Measurements from ENCODE around the gene CLPTM1.

The CLPTM1 gene

DNA sequence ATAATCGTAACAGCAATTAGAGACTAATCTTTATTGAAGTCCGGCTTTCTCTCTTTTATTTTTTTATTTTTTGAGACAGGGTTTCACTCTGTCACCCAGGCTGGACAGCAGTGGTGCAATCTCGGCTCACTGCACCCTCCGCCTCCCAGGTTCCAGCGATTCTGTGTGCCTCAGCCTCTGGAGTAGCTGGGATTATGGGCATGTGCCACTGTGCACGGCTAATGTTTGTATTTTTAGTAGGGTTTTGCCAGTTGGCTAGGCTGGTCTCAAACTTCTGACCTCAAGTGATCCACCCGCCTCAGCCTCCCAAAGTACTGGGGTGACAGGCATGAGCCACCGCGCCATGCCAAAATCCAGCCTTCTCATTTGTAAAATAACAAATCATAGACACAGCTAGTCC, 5.6 kb upstream of the CLPTM1 start:
- Histone ChIP-seq H3K36me3 (peaks cover 13% of the 10 kb centered on the region), H3K27me3 (no peaks in the 10 kb centered on the region), H3K4me3 (ENCODE audit: low read depth in 1 of 2, low read length in 1 of 2) (no peak overlapping the region), H3K9me3 (no peaks in the 10 kb centered on the region), H3K27ac (no peak overlapping the region), H3K4me1 (ENCODE audit: control insufficient read depth in 1 of 2, insufficient read depth in 1 of 2, low read depth in 1 of 2, low read length in 1 of 2) (peaks cover 12 to 16% of the 10 kb centered on the region in 2 experiments)
- TF ChIP-seq, protein P1, sequence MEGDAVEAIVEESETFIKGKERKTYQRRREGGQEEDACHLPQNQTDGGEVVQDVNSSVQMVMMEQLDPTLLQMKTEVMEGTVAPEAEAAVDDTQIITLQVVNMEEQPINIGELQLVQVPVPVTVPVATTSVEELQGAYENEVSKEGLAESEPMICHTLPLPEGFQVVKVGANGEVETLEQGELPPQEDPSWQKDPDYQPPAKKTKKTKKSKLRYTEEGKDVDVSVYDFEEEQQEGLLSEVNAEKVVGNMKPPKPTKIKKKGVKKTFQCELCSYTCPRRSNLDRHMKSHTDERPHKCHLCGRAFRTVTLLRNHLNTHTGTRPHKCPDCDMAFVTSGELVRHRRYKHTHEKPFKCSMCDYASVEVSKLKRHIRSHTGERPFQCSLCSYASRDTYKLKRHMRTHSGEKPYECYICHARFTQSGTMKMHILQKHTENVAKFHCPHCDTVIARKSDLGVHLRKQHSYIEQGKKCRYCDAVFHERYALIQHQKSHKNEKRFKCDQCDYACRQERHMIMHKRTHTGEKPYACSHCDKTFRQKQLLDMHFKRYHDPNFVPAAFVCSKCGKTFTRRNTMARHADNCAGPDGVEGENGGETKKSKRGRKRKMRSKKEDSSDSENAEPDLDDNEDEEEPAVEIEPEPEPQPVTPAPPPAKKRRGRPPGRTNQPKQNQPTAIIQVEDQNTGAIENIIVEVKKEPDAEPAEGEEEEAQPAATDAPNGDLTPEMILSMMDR (IDR thresholded peaks at IDR 0.05): no peak

DNA sequence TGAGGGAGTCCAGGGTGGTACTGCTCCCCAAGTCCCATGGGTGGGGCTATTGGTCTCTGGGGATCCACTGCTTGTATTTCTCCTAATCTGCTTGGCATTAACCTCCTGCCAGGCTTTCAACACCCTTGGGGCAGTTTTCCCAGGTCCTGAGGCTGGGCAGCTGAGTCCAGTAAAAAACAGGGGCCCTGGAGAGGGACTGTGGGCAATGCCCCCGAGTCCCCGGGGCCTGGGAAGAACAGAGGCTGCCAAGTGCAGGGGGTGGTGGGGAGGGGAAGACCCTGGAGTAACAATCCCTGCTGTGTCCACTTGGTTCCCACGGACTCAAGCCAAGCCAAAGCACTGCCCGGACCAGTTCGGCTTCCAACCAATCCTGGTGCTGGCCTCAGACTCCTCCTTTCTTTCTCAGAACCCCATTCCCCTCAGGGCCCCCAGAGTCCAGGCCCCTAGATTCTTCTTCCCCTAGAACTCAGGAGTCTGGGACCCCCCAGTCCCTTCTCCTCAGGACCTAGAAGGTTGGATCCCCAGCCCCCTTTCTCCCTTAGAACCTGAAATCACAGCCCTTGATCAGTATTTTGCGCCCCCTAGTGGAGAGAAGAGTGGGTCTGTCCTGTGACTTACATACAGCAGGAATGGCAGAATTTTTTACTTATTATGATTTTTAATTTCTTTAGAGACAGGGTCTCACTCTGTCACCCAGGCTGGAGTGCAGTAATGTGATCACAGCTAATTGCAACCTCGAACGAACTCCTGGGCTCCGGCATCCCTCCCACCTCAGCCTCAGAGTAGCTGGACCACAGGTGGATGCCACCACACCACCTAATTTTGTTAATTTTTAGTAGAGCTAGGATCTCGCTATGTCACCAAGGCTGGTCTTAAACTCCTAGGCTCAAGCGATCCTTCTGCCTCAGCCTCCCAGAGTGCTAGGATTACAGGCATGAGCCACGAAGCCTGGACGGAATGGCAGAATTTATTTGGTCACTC, 3.7 kb upstream of the CLPTM1 start:
- Histone ChIP-seq H3K27ac (no peak overlapping the region), H3K4me1 (ENCODE audit: control insufficient read depth in 1 of 2, insufficient read depth in 1 of 2, low read depth in 1 of 2, low read length in 1 of 2) (peaks cover 24 to 27% of the 10 kb centered on the region in 2 experiments)

DNA sequence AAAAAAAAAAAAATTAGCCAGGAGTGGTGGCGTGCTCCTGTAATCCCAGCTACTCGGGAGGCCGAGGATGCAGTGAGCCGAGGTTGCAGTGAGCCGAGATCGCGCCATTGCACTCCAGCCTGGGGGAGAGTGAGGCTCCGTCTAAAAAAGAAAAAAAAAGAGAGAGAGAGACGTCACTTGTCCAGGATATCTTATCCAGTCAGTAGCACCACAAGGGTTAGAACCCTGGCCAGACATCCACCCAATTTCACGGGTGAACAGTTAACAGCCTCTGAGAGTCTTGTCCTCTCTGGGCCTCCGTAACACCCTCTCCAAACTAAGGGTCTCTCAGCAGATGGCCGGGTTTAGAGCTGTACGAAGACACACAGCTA, 917 bp upstream of the CLPTM1 start:
- H3K27me3 ChIP-seq: no peaks in the 10 kb centered on the region
- H3K4me3 ChIP-seq (ENCODE audit: low read depth in 1 of 2, low read length in 1 of 2): peak overlapping the region; percentile 86 to 98
- TF ChIP-seq, protein P1 (IDR thresholded peaks at IDR 0.05): no peak
- H3K36me3 ChIP-seq: peaks cover 13% of the 10 kb centered on the region
- H3K27ac ChIP-seq: peak overlapping the region; percentile 90
- H3K9me3 ChIP-seq: no peaks in the 10 kb centered on the region
- H3K4me1 ChIP-seq (ENCODE audit: control insufficient read depth in 1 of 2, insufficient read depth in 1 of 2, low read depth in 1 of 2, low read length in 1 of 2): peaks cover 27 to 29% of the 10 kb centered on the region in 2 experiments

More for the DNA sequence above, 3.7 kb upstream of the CLPTM1 start:
- TF ChIP-seq, protein P1 (IDR thresholded peaks at IDR 0.05): peak; percentile 78
- Histone ChIP-seq H3K27me3 (no peaks in the 10 kb centered on the region), H3K9me3 (no peaks in the 10 kb centered on the region), H3K4me3 (ENCODE audit: low read depth in 1 of 2, low read length in 1 of 2) (no peak overlapping the region), H3K36me3 (peaks cover 13% of the 10 kb centered on the region)

DNA sequence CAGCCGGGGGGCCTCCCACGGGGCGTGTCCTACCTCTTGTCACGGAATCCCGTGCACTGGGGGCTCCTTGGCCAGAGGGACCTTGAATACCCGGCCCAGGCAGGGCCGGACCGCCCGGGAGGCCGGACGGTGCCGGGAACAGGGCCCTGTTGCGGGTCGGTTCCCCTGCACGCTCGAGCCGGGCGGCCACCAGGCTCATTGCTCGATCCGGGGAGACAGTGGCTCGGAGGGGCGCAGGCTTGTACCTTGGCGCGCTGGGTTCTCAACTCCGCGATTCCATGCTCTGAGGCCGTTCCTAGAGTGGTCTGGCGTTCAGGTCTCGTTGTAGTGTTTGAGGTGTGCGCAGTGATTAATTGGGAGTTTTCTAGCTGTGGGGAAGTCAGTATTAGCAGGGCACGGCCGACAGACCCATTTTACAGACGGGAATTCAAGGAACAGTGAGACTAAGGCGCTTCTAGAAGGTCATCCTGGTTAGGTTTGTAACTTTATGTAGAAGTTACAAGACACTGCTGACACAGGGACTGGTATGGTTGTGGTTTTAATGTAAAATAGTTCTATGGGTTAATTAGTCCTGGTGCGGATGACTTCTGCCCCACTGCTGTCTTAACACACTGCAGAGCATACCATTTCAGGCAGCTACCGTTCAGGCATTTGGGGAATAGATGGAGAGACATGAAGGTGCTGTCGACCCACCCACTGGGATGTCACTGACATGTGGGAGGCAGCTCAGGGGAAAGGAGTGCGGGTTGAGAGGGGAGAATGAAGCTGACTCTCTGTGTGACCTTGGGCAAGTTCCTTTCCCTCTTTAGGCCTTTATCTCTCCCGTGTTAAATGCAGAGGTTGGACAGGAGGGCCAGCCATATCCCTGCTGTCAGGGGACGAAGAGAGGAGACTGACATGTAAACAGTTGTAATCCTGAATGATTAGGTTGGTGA, 592 bp downstream of the CLPTM1 start:
- H3K27me3 ChIP-seq: no peaks in the 10 kb centered on the region
- H3K4me1 ChIP-seq (ENCODE audit: control insufficient read depth in 1 of 2, insufficient read depth in 1 of 2, low read depth in 1 of 2, low read length in 1 of 2): peaks cover 27 to 29% of the 10 kb centered on the region in 2 experiments
- no peaks in the 10 kb centered on the region for H3K9me3 ChIP-seq
- peaks cover 6% of the 10 kb centered on the region for H3K36me3 ChIP-seq
- H3K4me3 ChIP-seq (ENCODE audit: low read depth in 1 of 2, low read length in 1 of 2): peak overlapping the region; percentile 86 to 98
- TF ChIP-seq, protein P1 (IDR thresholded peaks at IDR 0.05): no peak
- H3K27ac ChIP-seq: peak overlapping the region; percentile 90

DNA sequence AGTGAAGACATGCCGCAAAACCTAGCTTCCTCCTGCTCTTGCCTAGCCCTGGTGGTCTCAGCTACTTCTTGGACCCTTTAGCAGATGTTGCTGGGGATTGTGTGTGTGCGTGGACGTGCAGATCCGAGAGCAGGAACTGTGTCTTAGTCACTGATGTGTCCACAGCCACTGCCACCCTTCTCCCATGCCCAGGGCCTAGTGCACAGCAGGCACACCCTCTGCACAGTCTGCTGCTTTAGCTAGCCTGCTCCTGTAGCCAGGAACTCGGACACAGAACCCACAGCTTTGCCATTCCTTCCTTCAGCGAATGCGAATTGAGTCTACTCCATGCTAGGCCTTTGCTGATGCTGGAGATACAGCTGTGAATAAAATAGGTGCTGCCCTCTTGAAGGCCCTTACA, 2.3 kb downstream of the CLPTM1 start:
- no peak overlapping the region for H3K4me3 ChIP-seq (ENCODE audit: low read depth in 1 of 2, low read length in 1 of 2)
- no peak overlapping the region for H3K27ac ChIP-seq

More for the DNA sequence above, 2.3 kb downstream of the CLPTM1 start:
- H3K36me3 ChIP-seq: peaks cover 18% of the 10 kb centered on the region
- H3K27me3 ChIP-seq: no peaks in the 10 kb centered on the region
- no peaks in the 10 kb centered on the region for H3K9me3 ChIP-seq
- TF ChIP-seq, protein P1 (IDR thresholded peaks at IDR 0.05): no peak
- H3K4me1 ChIP-seq (ENCODE audit: control insufficient read depth in 1 of 2, insufficient read depth in 1 of 2, low read depth in 1 of 2, low read length in 1 of 2): peaks cover 27 to 29% of the 10 kb centered on the region in 2 experiments
